Body of pancreas (tissue), 4 donors: ENCODE measurements around the gene TMEM233. TPM values are rescaled to one million over a fixed set of nuclear protein-coding genes. Genes with fewer than 3 reads are reported as not detected.

Source experiments
- ATAC-seq: fragments of 150-250 bp; one replicate; pipeline ENCODE4 v1.9.1; 2016
- DNase-seq, 4 donors: peaks; one replicate each; pipeline ENCODE4 v3.0.0-alpha.2; 2019
- H3K27ac ChIP-seq, 4 donors: fragments of 200-600 bp; sonication (generic); 1 replicate in 3 of 4; 2 replicates in 1 of 4; pipeline versions ENCODE4 v1.5.1 to v1.6.1; 2016 to 2019; ENCODE audit warnings: mild to moderate bottlenecking in 1 of 4, mixed read lengths in 1 of 4, moderate library complexity in 1 of 4
- H3K27me3 ChIP-seq, 2 donors: fragments of 200-600 bp; sonication (generic); one replicate each; pipeline ENCODE4 v1.6.0; 2016; ENCODE audit warnings: mild to moderate bottlenecking in 1 of 2
- H3K36me3 ChIP-seq, 2 donors: fragments of 200-600 bp; sonication (generic); replicated peaks in 1 of 2; 2 replicates each; pipeline ENCODE4 v1.5.1; 2016; ENCODE audit warnings: low read depth in 2 of 2; ENCODE audit not compliant: insufficient read depth in 1 of 2
- H3K4me1 ChIP-seq: fragments of 200-600 bp; sonication (generic); one replicate; pipeline ENCODE4 v1.6.0; 2016
- H3K4me3 ChIP-seq, 2 donors: fragments of 200-600 bp; sonication (generic); 1 replicate in 1 of 2; 2 replicates in 1 of 2; pipeline ENCODE4 v1.5.1; 2016 to 2019
- H3K9me3 ChIP-seq, 3 donors: fragments of 200-600 bp; sonication (generic); 1 replicate in 2 of 3; 2 replicates in 1 of 3; pipeline ENCODE4 v1.5.1; 2016
- POLR2A ChIP-seq, 3 donors: fragments of 450-650 bp; IDR thresholded peaks; one replicate each; pipeline ENCODE4 v1.6.1; 2016; ENCODE audit warnings: antibody characterized with exemption in 3 of 3, mild to moderate bottlenecking in 2 of 3
- WGBS, 2 donors: methylation state at CpG; one replicate each; pipeline ENCODE4 v1.1.5; 2017; 5-methylcytosine and 5-hydroxymethylcytosine counted together
- intact Hi-C: fragments of 100-400 bp; cut with DNase I; formaldehyde crosslinking; loops from one replicate; pipeline ENCODE4 v1.15.1; 2023
- total RNA-seq, 2 donors: library from RNA; depleted of rRNA; stranded (reverse); fragments of >200 nt; gene quantifications; one replicate each; pipeline ENCODE4 v1.1.0, GENCODE V29; 2016
- TF ChIP-seq, protein P1 (sequence below), 7 experiments: fragments of 450-650 bp in 4 of 7; fragments of 200-600 bp in 3 of 7; sonication (generic) in 3 of 7; IDR thresholded peaks; one replicate each; pipeline ENCODE4 v1.5.1; 2016 to 2019; ENCODE audit warnings: antibody characterized with exemption in 7 of 7

TMEM233 gene
- total RNA-seq, 2 donors from 2014 or later, result under 0.01 TPM; not detected in 1

- no peak for ATAC-seq
Observed at GRCh38 chr12:119682639-119683252, 89.2 kb downstream of the TMEM233 start.

DNA sequence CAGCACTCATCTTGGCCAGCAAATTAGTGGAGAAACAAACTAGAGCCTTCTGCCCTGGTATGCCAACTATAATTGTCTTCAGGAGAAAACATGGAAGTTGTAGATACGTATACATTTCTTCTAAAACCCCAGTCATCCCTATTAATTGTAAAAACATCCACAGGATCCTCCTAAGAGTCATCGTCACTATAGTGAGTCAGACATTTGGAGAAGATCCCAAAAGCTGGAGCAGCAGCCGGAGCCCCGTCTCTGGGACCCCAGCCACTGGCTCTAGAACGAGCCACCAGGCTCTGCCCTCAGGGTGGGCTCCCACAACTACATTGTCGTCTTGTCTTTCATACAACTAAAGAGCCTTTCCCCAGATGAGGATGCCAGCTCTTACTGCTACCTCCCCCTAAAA lies 89.8 kb downstream of the TMEM233 start:
- peaks cover 12 to 19% of the 10 kb centered on the region in 2 donors for H3K36me3 ChIP-seq
- DNase-seq (no peak), ATAC-seq (no peak)
- 67 to 69% methylated on average over 6 of the region's 6 CpGs for WGBS, 2 donors
- intact Hi-C loops, result no loop called here
- H3K4me3 ChIP-seq, result no peak overlapping the region
- no peaks in the 10 kb centered on the region for H3K27me3 ChIP-seq
- H3K9me3 ChIP-seq, result no peaks in the 10 kb centered on the region
- H3K4me1 ChIP-seq, result peaks cover 28% of the 10 kb centered on the region
- peak overlapping the region in 3 of 4 donors; percentile 28 to 63 (median 54) for H3K27ac ChIP-seq
- TF ChIP-seq, protein P1, sequence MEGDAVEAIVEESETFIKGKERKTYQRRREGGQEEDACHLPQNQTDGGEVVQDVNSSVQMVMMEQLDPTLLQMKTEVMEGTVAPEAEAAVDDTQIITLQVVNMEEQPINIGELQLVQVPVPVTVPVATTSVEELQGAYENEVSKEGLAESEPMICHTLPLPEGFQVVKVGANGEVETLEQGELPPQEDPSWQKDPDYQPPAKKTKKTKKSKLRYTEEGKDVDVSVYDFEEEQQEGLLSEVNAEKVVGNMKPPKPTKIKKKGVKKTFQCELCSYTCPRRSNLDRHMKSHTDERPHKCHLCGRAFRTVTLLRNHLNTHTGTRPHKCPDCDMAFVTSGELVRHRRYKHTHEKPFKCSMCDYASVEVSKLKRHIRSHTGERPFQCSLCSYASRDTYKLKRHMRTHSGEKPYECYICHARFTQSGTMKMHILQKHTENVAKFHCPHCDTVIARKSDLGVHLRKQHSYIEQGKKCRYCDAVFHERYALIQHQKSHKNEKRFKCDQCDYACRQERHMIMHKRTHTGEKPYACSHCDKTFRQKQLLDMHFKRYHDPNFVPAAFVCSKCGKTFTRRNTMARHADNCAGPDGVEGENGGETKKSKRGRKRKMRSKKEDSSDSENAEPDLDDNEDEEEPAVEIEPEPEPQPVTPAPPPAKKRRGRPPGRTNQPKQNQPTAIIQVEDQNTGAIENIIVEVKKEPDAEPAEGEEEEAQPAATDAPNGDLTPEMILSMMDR (IDR thresholded peaks at IDR 0.05), result no peak
- TF ChIP-seq POLR2A (IDR thresholded peaks at IDR 0.05), result no peak

More at GRCh38 chr12:119682639-119683252, 89.2 kb downstream of the TMEM233 start:
- TF ChIP-seq, protein P1 (IDR thresholded peaks at IDR 0.05), result no peak
- peak in 1 of 3 donors; percentile 14 for TF ChIP-seq POLR2A (IDR thresholded peaks at IDR 0.05)
- DNase-seq, result no peak
- WGBS, 2 donors, result 80 to 92% methylated on average over 3 of the region's 3 CpGs
- Histone ChIP-seq H3K27ac (peak overlapping the region; percentile 5 to 63 (median 41)), H3K4me1 (peaks cover 28% of the 10 kb centered on the region), H3K4me3 (no peak overlapping the region), H3K36me3 (peaks cover 12 to 25% of the 10 kb centered on the region in 2 donors), H3K27me3 (no peaks in the 10 kb centered on the region), H3K9me3 (no peaks in the 10 kb centered on the region)
- intact Hi-C loops, result no loop called here

DNA sequence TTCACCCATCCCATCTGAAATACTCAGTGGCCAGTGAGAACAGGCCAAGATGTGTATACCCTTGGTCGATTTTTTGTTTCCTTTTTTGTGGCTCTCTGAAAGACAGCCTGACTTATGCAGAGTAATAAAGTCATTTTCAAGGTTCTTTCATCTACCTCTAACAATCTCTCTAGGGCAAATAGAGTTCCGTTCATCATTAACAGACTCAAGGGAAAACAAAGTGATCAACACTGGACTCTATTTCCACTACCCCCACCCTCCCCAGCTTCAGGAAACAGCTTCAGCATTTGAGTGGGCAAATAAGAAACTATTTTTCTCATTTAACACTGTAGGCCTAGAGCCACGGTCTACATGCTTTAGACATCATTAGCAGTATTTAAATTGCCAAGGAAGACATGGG lies 90.2 kb downstream of the TMEM233 start:
- Histone ChIP-seq H3K4me3 (no peak overlapping the region), H3K27me3 (no peaks in the 10 kb centered on the region), H3K9me3 (no peaks in the 10 kb centered on the region), H3K4me1 (peaks cover 28% of the 10 kb centered on the region), H3K27ac (peak overlapping the region; percentile 17 to 63 (median 42)), H3K36me3 (peaks cover 12 to 15% of the 10 kb centered on the region in 2 donors)
- ATAC-seq, result peak; percentile 63
- TF ChIP-seq, protein P1 (IDR thresholded peaks at IDR 0.05), result no peak
- TF ChIP-seq POLR2A (IDR thresholded peaks at IDR 0.05), result no peak
- no peak for DNase-seq
- 29 to 36% methylated on average over 3 of the region's 3 CpGs for WGBS, 2 donors
- intact Hi-C loops, result no loop called here

DNA sequence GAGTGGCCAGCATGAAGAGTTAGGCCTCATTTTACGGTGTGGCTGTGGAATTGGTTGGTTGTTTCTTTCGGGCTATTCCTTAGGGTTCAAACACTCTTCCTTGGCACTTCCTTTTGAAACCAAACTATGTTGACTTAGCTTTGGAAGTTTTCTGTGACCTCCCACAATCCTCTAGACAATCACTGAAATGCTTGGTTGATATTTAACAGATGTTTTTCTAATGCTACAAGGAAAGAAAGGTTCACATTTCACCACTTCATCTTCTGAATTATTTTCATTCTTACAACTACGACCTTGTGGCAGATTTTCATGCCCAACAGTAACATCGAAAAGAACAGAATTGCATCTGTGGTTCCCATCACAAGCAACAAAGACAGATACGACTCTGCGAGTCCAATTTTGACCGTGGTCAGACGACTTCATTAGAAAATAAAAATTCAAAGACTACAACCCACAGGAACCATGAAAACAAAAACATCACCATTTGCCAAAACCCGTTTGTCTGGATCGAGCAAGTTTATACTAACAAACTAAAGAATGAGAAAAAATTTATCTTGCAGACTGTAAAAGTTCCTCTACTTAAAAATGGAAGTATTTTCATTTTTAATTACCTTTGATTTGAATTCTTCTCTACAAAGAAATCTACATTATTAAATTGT lies 91.3 kb downstream of the TMEM233 start:
- intact Hi-C loops, result no loop called here
- Histone ChIP-seq H3K4me1 (peaks cover 28% of the 10 kb centered on the region), H3K27ac (peak overlapping the region; percentile 17 to 63 (median 42)), H3K9me3 (no peaks in the 10 kb centered on the region), H3K36me3 (peaks cover 7 to 10% of the 10 kb centered on the region in 2 donors), H3K27me3 (no peaks in the 10 kb centered on the region), H3K4me3 (no peak overlapping the region)
- no peak for ATAC-seq
- no peak for DNase-seq
- TF ChIP-seq, protein P1 (IDR thresholded peaks at IDR 0.05), result no peak
- TF ChIP-seq POLR2A (IDR thresholded peaks at IDR 0.05), result no peak
- WGBS, 2 donors, result 65 to 67% methylated on average over 10 of the region's 10 CpGs
